ENCODE results near the gene MACROH2A2. TPM values are rescaled to one million over a fixed set of nuclear protein-coding genes. Genes with fewer than 3 reads are reported as not detected.

Gene MACROH2A2
- total and polyA plus RNA-seq, 2 of the 4 experiments (the other 2 are of a cell fraction): 16.1 to 17.4 TPM

GRCh38 chr10:70119623-70120022 is 67.0 kb downstream of the MACROH2A2 start:
- POLR2A ChIA-PET (ENCODE audit: unreplicated experiment): no interaction called here
- dilution Hi-C loops (cut with HindIII; ENCODE audit: low sequenced_read_pairs, unreplicated experiment): no loop called here
- Histone ChIP-seq H2BK120ac (ENCODE audit: low read depth, low read length) (no peak overlapping the region), H4K91ac (ENCODE audit: insufficient read depth, low read depth, low read length) (no peak overlapping the region), H3K23ac (ENCODE audit: low read depth, low read length) (no peak overlapping the region), H2AK5ac (ENCODE audit: low read depth, low read length) (no peak overlapping the region), H2BK20ac (ENCODE audit: low read depth, low read length) (no peak overlapping the region), H3K9ac (ENCODE audit: low read depth, low read length) (no peak overlapping the region), H3K9me3 (ENCODE audit: control insufficient read depth, insufficient read depth, low read length) (no peaks in the 10 kb centered on the region), H2AFZ (replicated peaks; ENCODE audit: low read length, poor library complexity) (no peak overlapping the region), H4K5ac (ENCODE audit: low read depth, low read length) (no peak overlapping the region), H4K20me1 (ENCODE audit: insufficient read depth, low read length) (peaks cover 8% of the 10 kb centered on the region), H4K8ac (ENCODE audit: low read depth in 2 of 2, low read length in 2 of 2) (no peak overlapping the region), H3K27ac (ENCODE audit: insufficient read depth, low read length) (no peak overlapping the region), H3K4me1 (ENCODE audit: control insufficient read depth, insufficient read depth, low read length) (no peaks in the 10 kb centered on the region; the same call in 1 of the 2 replicates), H2BK15ac (ENCODE audit: low read depth, low read length) (no peak overlapping the region), H3K36me3 (ENCODE audit: control insufficient read depth, insufficient read depth, low read length) (peaks cover 49% of the 10 kb centered on the region), H2AK9ac (replicated peaks; ENCODE audit: low read depth, low read length, poor library complexity) (no peak overlapping the region), H3K56ac (ENCODE audit: extremely low read depth, insufficient read depth, low read length) (no peak overlapping the region), H3K27me3 (ENCODE audit: control insufficient read depth, insufficient read depth, low read length) (no peaks in the 10 kb centered on the region), H3K18ac (ENCODE audit: low read depth, low read length) (no peak overlapping the region), H3K79me1 (ENCODE audit: low read depth in 1 of 2, low read length in 2 of 2) (peaks cover 5 to 15% of the 10 kb centered on the region in 2 experiments), H3K4ac (ENCODE audit: low read depth, low read length) (no peak overlapping the region), H3K4me2 (ENCODE audit: low read depth, low read length) (no peak overlapping the region), H2BK5ac (ENCODE audit: low read depth, low read length, poor library complexity, severe bottlenecking) (no peak overlapping the region), H3K4me3 (ENCODE audit: insufficient read depth, low read depth, low read length) (no peak overlapping the region), H3K9me1 (ENCODE audit: insufficient read depth, low read length) (peaks cover 9% of the 10 kb centered on the region; the same call in 1 of the 2 replicates), H3K14ac (replicated peaks; ENCODE audit: low read depth, low read length) (no peak overlapping the region)
- ATAC-seq (ENCODE audit: low read depth) (no peak), DNase-seq (no peak)
- CTCF ChIA-PET: no interaction called here
- in situ Hi-C loops (cut with MboI; ENCODE audit: low sequenced_read_pairs): no loop called here
- no peak for TF ChIP-seq NFE2L2 (IDR thresholded peaks at IDR 0.05; ENCODE audit: low read depth, low read length)
- TF ChIP-seq SMC3 (IDR thresholded peaks at IDR 0.05; ENCODE audit: low read depth, low read length): no peak
- WGBS, 2 experiments (ENCODE audit: extremely low coverage in 2 of 2, insufficient read length in 1 of 2): 90% methylated on average over 7 of the region's 8 CpGs; no CpG with 5 or more reads in 1 of the 2 experiments
- BruUV-seq (replicated peaks): no TSS peak
- intact Hi-C loops (cut with micrococcal nuclease): no loop called here
